ENCODE results near the gene GPR27. TPM values are rescaled to one million over a fixed set of nuclear protein-coding genes. Genes with fewer than 3 reads are reported as not detected.

The GPR27 gene
- total and polyA plus RNA-seq, 2 experiments from 2014 or later, result 7.8 to 11.8 TPM

DNA sequence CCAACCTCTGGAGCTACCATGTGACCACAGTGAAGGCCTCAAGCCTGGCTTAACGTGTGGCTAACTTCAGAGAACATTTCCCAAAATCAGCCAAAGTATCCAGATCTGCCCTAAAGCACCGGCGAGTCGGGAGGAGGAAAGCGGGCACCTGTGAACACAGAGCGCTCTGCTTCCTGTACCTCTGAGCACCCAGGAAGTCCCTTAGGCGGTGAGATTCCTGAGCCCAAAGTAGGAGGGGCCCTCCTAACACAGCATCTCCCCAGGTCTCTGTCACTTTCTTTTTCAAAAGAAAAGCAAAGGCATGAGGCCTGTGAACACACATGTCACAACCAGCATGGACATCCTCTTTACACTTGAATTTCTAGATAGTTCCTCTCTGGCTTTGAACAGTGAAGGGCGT, 27.5 kb upstream of the GPR27 start (continued):
- TF ChIP-seq, protein P1, sequence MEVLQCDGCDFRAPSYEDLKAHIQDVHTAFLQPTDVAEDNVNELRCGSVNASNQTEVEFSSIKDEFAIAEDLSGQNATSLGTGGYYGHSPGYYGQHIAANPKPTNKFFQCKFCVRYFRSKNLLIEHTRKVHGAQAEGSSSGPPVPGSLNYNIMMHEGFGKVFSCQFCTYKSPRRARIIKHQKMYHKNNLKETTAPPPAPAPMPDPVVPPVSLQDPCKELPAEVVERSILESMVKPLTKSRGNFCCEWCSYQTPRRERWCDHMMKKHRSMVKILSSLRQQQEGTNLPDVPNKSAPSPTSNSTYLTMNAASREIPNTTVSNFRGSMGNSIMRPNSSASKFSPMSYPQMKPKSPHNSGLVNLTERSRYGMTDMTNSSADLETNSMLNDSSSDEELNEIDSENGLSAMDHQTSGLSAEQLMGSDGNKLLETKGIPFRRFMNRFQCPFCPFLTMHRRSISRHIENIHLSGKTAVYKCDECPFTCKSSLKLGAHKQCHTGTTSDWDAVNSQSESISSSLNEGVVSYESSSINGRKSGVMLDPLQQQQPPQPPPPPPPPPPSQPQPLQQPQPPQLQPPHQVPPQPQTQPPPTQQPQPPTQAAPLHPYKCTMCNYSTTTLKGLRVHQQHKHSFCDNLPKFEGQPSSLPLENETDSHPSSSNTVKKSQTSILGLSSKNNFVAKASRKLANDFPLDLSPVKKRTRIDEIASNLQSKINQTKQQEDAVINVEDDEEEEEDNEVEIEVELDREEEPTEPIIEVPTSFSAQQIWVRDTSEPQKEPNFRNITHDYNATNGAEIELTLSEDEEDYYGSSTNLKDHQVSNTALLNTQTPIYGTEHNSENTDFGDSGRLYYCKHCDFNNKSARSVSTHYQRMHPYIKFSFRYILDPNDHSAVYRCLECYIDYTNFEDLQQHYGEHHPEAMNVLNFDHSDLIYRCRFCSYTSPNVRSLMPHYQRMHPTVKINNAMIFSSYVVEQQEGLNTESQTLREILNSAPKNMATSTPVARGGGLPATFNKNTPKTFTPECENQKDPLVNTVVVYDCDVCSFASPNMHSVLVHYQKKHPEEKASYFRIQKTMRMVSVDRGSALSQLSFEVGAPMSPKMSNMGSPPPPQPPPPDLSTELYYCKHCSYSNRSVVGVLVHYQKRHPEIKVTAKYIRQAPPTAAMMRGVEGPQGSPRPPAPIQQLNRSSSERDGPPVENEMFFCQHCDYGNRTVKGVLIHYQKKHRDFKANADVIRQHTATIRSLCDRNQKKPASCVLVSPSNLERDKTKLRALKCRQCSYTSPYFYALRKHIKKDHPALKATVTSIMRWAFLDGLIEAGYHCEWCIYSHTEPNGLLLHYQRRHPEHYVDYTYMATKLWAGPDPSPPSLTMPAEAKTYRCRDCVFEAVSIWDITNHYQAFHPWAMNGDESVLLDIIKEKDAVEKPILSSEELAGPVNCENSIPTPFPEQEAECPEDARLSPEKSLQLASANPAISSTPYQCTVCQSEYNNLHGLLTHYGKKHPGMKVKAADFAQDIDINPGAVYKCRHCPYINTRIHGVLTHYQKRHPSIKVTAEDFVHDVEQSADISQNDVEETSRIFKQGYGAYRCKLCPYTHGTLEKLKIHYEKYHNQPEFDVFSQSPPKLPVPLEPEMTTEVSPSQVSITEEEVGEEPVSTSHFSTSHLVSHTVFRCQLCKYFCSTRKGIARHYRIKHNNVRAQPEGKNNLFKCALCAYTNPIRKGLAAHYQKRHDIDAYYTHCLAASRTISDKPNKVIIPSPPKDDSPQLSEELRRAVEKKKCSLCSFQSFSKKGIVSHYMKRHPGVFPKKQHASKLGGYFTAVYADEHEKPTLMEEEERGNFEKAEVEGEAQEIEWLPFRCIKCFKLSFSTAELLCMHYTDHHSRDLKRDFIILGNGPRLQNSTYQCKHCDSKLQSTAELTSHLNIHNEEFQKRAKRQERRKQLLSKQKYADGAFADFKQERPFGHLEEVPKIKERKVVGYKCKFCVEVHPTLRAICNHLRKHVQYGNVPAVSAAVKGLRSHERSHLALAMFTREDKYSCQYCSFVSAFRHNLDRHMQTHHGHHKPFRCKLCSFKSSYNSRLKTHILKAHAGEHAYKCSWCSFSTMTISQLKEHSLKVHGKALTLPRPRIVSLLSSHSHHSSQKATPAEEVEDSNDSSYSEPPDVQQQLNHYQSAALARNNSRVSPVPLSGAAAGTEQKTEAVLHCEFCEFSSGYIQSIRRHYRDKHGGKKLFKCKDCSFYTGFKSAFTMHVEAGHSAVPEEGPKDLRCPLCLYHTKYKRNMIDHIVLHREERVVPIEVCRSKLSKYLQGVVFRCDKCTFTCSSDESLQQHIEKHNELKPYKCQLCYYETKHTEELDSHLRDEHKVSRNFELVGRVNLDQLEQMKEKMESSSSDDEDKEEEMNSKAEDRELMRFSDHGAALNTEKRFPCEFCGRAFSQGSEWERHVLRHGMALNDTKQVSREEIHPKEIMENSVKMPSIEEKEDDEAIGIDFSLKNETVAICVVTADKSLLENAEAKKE (CRISPR knock-in tag; IDR thresholded peaks at IDR 0.05), result no peak

DNA sequence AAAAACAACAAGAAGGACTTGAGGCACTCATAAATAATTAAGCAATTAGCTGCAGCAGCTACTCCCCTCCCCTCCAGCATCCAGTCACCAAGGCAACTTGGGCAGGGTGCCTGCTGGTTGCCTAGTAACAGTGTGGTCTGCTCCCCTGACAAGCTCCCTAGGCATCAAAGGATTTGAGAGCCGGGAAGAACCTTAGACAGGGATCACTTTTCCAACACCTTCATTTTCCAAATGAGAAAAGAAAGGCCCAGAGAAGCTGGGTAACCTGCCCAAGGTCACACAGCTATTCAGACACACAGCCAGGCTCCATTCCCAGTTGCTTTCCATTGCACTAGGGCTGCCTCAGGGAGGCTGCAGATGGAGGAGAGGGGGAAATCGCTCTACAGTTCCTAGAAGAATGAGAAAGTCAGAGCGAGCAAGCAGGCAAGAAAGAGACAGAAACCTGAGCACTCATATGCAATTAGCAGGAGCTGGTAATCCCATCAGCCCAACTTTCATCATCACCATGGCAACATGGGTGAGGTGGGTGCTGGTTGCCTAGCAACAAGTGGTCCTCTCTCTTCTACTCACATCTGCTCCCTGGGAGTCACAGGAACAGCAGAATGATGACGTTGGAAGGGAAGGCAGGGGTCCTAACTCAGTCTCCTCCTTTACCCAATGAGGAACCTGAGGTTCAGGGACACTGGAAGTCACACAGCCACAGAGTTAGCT, 24.9 kb upstream of the GPR27 start:
- Histone ChIP-seq H3K9me2 (ENCODE audit: insufficient read depth) (no peaks in the 10 kb centered on the region), H3K36me3 (ENCODE audit: insufficient read depth) (no peaks in the 10 kb centered on the region), H4K20me1 (replicated peaks; ENCODE audit: insufficient read depth) (peaks cover 2% of the 10 kb centered on the region; the same call in 1 of the 2 replicates), H3K4me2 (peak overlapping the region; percentile 29; the same call in 1 of the 2 replicates), H3K79me2 (replicated peaks; ENCODE audit: insufficient read depth) (peaks cover 3% of the 10 kb centered on the region; the same call in 1 of the 2 replicates), H3K27me3 (ENCODE audit: insufficient read depth) (peaks cover 20% of the 10 kb centered on the region), H3F3A (replicated peaks; ENCODE audit: low read depth) (0 out of 2 replicates have a peak, but pooled peaks cover 10% of the 10 kb centered on the region), H3K4me3 (no peak overlapping the region; the same call in 1 of the 2 replicates), H3K27ac (ENCODE audit: low read depth) (peak overlapping the region; percentile 77), H2AFZ (no peak overlapping the region), H3K4me1 (ENCODE audit: insufficient read depth) (peaks cover 29% of the 10 kb centered on the region)
- no peaks in the 10 kb centered on the region; the same call in 2 of the 3 replicates for H3K9me3 Mint-ChIP-seq
- TF ChIP-seq, protein P1 (CRISPR knock-in tag; IDR thresholded peaks at IDR 0.05), result no peak
- TF ChIP-seq CREB1 (CRISPR knock-in tag; IDR thresholded peaks at IDR 0.05; ENCODE audit: low read depth), result peak; percentile 55
- TF ChIP-seq EZH2phosphoT487 (IDR thresholded peaks at IDR 0.05; ENCODE audit: unreplicated experiment), result no peak
- peaks cover 28% of the 10 kb centered on the region for H3K27me3 Mint-ChIP-seq (ENCODE audit: insufficient read depth, low read depth, poor library complexity)
- H3K4me1 Mint-ChIP-seq, result peaks cover 46% of the 10 kb centered on the region
- peak; percentile 24 for ATAC-seq
- H3K27ac Mint-ChIP-seq, result no peak overlapping the region
- no peaks in the 10 kb centered on the region; the same call in 2 of the 3 replicates for H3K36me3 Mint-ChIP-seq (ENCODE audit: low read depth)
- DNase-seq (ENCODE audit: low spot score), result peak; percentile 96
- no peak overlapping the region for H3K4me3 Mint-ChIP-seq
